Anterior cingulate cortex (tissue), 58 donors: ENCODE results near the gene COL1A1.

Experiments
- DNase-seq, 58 donors: peaks; one replicate each; lab custom pipeline; 2025; lab: John Stamatoyannopoulos, UW

COL1A1 gene

GRCh38 chr17:50134206-50135110 lies 67.0 kb downstream of the COL1A1 start:
- DNase-seq = no peak

GRCh38 chr17:50133769-50134099 lies 67.7 kb downstream of the COL1A1 start:
- DNase-seq = no peak
